ENCODE results near the gene SLC6A13.
"Not testable (repeated sequence)": the region's sequence is repeated elsewhere in the genome, so short reads cannot be mapped to it uniquely, and the experiment has no call there.

GRCh38 chr12:300166-300565 lies 37.5 kb upstream of the SLC6A13 start:
- TF ChIP-seq PRDM15 (CRISPR knock-in tag; IDR thresholded peaks at IDR 0.05); ZNF274 (IDR thresholded peaks at IDR 0.05; ENCODE audit: insufficient read depth, insufficient read length); POLR2AphosphoS5 (IDR thresholded peaks at IDR 0.05; ENCODE audit: low read length); CTCF (IDR thresholded peaks at IDR 0.05 in 2 of 3, conservative IDR thresholded peaks at IDR 0.05 in 1 of 3; ENCODE audit: control insufficient read depth in 2 of 3, extremely low read depth in 1 of 3, insufficient read depth in 1 of 3, low read depth in 3 of 3, low read length in 3 of 3); CBX5 (IDR thresholded peaks at IDR 0.05; ENCODE audit: low read depth); E2F4 (IDR thresholded peaks at IDR 0.05; ENCODE audit: low read depth, low read length); EZH2 (IDR thresholded peaks at IDR 0.05; ENCODE audit: borderline replicate concordance, control insufficient read depth, low read depth, low read length); GABPA (IDR thresholded peaks at IDR 0.05; ENCODE audit: low read depth); RAD21 (IDR thresholded peaks at IDR 0.05; ENCODE audit: insufficient read depth, low read depth, low read length); TCF12 (IDR thresholded peaks at IDR 0.05; ENCODE audit: low read depth, low read length); SIN3A (IDR thresholded peaks at IDR 0.05; ENCODE audit: low read depth, low read length); CEBPB (IDR thresholded peaks at IDR 0.05; ENCODE audit: borderline replicate concordance in 1 of 2, low read depth in 2 of 2, low read length in 2 of 2); PAX8 (IDR thresholded peaks at IDR 0.05); HCFC1 (IDR thresholded peaks at IDR 0.05; ENCODE audit: low read length): not testable (repeated sequence)
